Spinal cord (tissue), 10 donors: ENCODE data around the gene SMIM43. TPM values are rescaled to one million over a fixed set of nuclear protein-coding genes. Genes with fewer than 3 reads are reported as not detected.

Experiments used
- DNase-seq, 6 donors: peaks; one replicate each; pipeline versions ENCODE4 v3.0.0 to v3.0.0-alpha.2; 2013 to 2015; ENCODE audit warnings: low spot score in 6 of 6, low read depth in 4 of 6
- H3K27ac ChIP-seq: one replicate; pipeline ENCODE4 v1.5.1; 2013; ENCODE audit warnings: low read depth, low read length, control low read depth
- H3K27me3 ChIP-seq: one replicate; pipeline ENCODE4 v1.6.1; 2013; ENCODE audit warnings: low read length; ENCODE audit not compliant: control insufficient read depth, insufficient read depth
- H3K36me3 ChIP-seq: one replicate; pipeline ENCODE4 v1.6.1; 2013; ENCODE audit warnings: low read length; ENCODE audit not compliant: control insufficient read depth, insufficient read depth
- H3K4me1 ChIP-seq: one replicate; pipeline ENCODE4 v1.6.1; 2013; ENCODE audit warnings: low read length; ENCODE audit not compliant: control insufficient read depth, insufficient read depth
- H3K4me3 ChIP-seq: one replicate; pipeline ENCODE4 v1.5.1; 2013; ENCODE audit warnings: low read depth, low read length, control low read depth
- H3K9me3 ChIP-seq: one replicate; pipeline ENCODE4 v1.6.1; 2013; ENCODE audit warnings: low read length; ENCODE audit not compliant: control insufficient read depth, insufficient read depth
- WGBS: methylation state at CpG from one replicate; pipeline ENCODE4 v1.1.5; 2013; ENCODE audit warnings: missing lambda C conversion rate; ENCODE audit not compliant: insufficient coverage; 5-methylcytosine and 5-hydroxymethylcytosine counted together
- polyA plus RNA-seq, 2 donors: library from polyadenylated mRNA; unstranded; fragments of 120-200 nt; gene quantifications; one replicate each; pipeline ENCODE4 v1.2.1, GENCODE V29; 2013; ENCODE audit not compliant: insufficient read length in 2 of 2
- total RNA-seq, 2 donors: library from RNA; depleted of rRNA in 1 of 2; stranded (reverse); fragments of 120-200 nt in 1 of 2; fragments of >200 nt in 1 of 2; gene quantifications; one replicate each; pipeline versions ENCODE4 v1.2.3 to v1.2.4, GENCODE V29; 2013 to 2014
- donor health status: healthy.

SMIM43 gene
- total and polyA plus RNA-seq, 4 donors: 0.11 to 1.1 (median 0.64) TPM

GRCh38 chr4:121709766-121710405 lies 55.1 kb downstream of the SMIM43 start:
- H3K27me3 ChIP-seq: no peaks in the 10 kb centered on the region
- no peak overlapping the region for H3K27ac ChIP-seq
- H3K9me3 ChIP-seq: no peaks in the 10 kb centered on the region
- no peak for DNase-seq
- H3K4me1 ChIP-seq: peaks cover 6% of the 10 kb centered on the region
- 100% methylated on average over 2 of the region's 3 CpGs for WGBS
- no peak overlapping the region for H3K4me3 ChIP-seq
- H3K36me3 ChIP-seq: no peaks in the 10 kb centered on the region

Other genes starting within 250 kb of the SMIM43 start
- gene ANXA5, start 68.2 kb downstream of the SMIM43 start, total RNA-seq: 100 to 1,000 TPM; 217 to 348 TPM
- gene ANXA5, start 68.2 kb downstream of the SMIM43 start, polyA plus RNA-seq: 100 to 1,000 TPM; 356 to 385 TPM
- gene EXOSC9, start 36.2 kb upstream of the SMIM43 start, total RNA-seq: 10 to 100 TPM; 27.4 to 31.4 TPM
- 10 to 100 TPM; 32.0 to 34.1 TPM for gene EXOSC9, start 36.2 kb upstream of the SMIM43 start, polyA plus RNA-seq
- gene CCNA2, start 58.7 kb upstream of the SMIM43 start, total RNA-seq: 10 to 100 TPM; 16.4 to 17.4 TPM
- 10 to 100 TPM; 17.6 to 17.9 TPM for gene CCNA2, start 58.7 kb upstream of the SMIM43 start, polyA plus RNA-seq
- gene BBS7, start 105.3 kb upstream of the SMIM43 start, total RNA-seq: 10 to 100 TPM; 24.9 to 48.0 TPM
- gene BBS7, start 105.3 kb upstream of the SMIM43 start, polyA plus RNA-seq: 10 to 100 TPM; 29.6 to 33.5 TPM
- gene TRPC3, start 186.9 kb upstream of the SMIM43 start, total RNA-seq: 10 to 100 TPM in 1 of 2 donors, 1 to 10 TPM in 1; 4.8 to 16.1 TPM
- 10 to 100 TPM; 11.0 to 11.5 TPM for gene TRPC3, start 186.9 kb upstream of the SMIM43 start, polyA plus RNA-seq